K562 (cell line): ENCODE measurements around the gene FGF21.

ENCODE experiments used
- NEUROD1 ChIP-seq: fragments of 150-350 bp; IDR thresholded peaks from 2 replicates; pipeline ENCODE4 v1.6.1; 2014; ENCODE audit warnings: borderline replicate concordance, low read length, low read depth; ENCODE audit not compliant: partially characterized antibody
- POLR2AphosphoS2 ChIP-seq: IDR thresholded peaks from 2 replicates; pipeline ENCODE4 v1.6.1; 2012; ENCODE audit warnings: low read length, improper control_type of control experiment
- PPARD ChIP-seq: fragments of 250-450 bp; sonication (Bioruptor Pico); IDR thresholded peaks from 2 replicates; pipeline ENCODE4 v1.8.0; 2022; ENCODE audit warnings: inconsistent platforms, mild to moderate bottlenecking, moderate library complexity
- TEAD2 ChIP-seq: fragments of 450-650 bp; IDR thresholded peaks from 2 replicates; pipeline ENCODE4 v1.6.1; 2016; ENCODE audit warnings: missing genetic modification characterization, control low read depth, missing compliant biosample characterization
- ZNF644 ChIP-seq: fragments of 200-800 bp; sonication (Bioruptor generic); IDR thresholded peaks from 2 replicates; pipeline ENCODE4 v1.6.1; 2016; ENCODE audit warnings: low read depth, missing genetic modification characterization, missing compliant biosample characterization

- TF ChIP-seq TEAD2 (tag): no peak
- TF ChIP-seq POLR2AphosphoS2: no peak
- TF ChIP-seq NEUROD1: no peak
- TF ChIP-seq ZNF644: no peak
- TF ChIP-seq PPARD: no peak
Measured at GRCh38 chr19:48716562-48717291, 38.6 kb upstream of the FGF21 start.
